ENCODE data around the gene LUC7L. TPM values are rescaled to one million over a fixed set of nuclear protein-coding genes. Genes with fewer than 3 reads are reported as not detected.
"Not testable (repeated sequence)": the region's sequence is repeated elsewhere in the genome, so short reads cannot be mapped to it uniquely, and the experiment has no call there.

Gene LUC7L
- polyA plus RNA-seq, 6 donors from 2014 or later, result 9.6 to 20.4 (median 12.8) TPM

DNA sequence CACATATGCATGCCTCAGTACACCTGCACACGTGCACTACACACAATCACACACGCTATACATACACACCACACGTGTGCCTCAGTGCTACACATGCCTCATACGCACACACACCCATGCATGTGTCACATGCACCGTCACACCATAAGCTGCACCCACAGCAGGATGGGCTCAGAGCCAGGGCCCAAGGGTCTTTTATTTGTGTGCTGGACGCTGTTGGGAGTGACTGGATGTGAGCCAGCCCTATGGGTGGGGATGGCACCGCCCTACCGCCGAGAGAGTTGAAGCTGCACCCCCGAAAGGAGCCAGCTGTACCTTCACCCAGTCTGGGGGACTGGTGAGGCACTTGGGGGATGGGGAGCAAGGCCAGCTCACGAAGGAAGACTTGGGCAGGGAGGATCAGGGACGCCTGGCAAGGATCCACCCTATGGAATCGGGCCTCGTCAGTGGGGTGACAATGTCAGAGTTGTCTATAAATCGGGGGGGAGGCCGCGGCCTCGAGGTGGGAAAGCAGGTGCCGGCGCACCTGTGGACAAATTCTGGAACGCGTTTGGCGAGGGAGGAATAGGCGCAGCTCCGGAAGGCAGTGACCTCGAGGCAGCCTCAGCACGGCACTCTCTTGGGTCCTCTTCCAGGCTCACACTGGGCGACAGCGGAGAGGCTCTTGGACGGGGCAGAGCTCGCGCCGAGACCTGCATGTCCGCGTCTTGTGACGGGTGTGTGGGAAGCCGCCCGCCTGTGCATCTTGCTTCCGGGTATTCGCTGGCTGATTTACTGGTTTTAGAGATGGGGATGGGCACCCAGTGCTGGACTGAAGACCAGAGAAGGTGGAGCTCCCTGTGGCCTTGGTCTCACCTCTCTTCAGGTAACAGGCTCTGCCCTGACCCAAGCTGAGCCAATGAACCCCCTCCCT lies 39.1 kb upstream of the LUC7L start:
- Mint-ChIP-seq H3K4me1 (peaks cover 0 to 9% (median 4%) of the 10 kb centered on the region in 3 donors), H3K4me3 (no peak overlapping the region), H3K27me3 (peaks cover 0 to 5% (median 3%) of the 10 kb centered on the region in 3 donors), H3K27ac (no peak overlapping the region), H3K9me3 (no peaks in the 10 kb centered on the region), H3K36me3 (no peaks in the 10 kb centered on the region)
- DNase-seq, result no peak
- no peak for ATAC-seq (ENCODE audit: low read depth in 2 of 2)

- H3K36me3 Mint-ChIP-seq; H3K27me3 Mint-ChIP-seq; ATAC-seq (ENCODE audit: low read depth in 2 of 2); H3K9me3 Mint-ChIP-seq; H3K4me3 Mint-ChIP-seq; DNase-seq; H3K4me1 Mint-ChIP-seq: not testable (repeated sequence)
- H3K27ac Mint-ChIP-seq, result peak overlapping the region in 1 of 6 donors; percentile 56
These were observed 38.3 kb upstream of the LUC7L start for GRCh38 chr16:267562-267961.

DNA sequence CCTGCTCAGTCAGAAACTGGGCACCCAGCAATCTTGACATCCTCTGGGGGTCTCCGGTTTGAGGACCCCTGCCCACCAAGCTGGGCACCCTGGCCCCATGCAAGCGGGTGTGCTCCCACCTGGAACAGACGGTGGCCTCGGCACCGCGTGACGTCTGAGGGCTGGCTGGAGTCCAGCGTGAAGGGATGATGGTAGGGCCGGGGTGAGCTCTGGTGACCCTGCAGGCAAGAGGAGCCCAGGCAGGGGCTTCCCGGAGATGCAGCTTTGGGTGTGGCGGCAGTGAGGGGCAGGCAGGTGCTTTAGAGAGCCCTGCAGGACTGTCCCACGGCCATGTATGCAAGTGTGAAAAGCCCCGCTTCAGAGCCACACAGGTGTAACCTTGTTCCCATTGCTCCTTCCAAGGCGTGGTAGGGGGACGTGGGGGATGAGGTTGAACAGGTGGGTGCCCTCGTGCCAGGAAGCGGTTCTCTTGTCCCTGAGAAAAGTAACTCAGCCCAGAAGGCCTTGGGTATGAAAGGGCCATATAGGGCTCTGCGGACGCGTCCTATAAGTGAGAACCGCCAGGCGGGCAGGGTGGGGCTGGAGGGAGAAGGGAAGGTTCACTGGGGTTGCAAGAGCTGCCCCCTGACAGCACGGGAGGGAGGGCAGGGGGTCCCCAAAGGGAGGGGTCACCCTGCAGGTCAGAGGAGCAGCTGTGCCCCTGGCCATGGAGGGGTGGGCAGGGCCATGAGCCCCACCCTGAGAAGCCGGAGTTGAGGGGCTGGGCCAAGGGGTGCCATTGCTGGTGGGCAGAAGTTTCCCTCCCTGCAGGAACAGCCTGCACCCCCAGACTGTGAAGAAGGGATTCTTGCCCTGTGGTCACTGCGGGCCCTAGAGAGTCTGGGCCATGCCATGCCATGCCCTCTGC lies 37.3 kb upstream of the LUC7L start:
- no peak for DNase-seq
- peaks cover 0 to 11% of the 10 kb centered on the region in 2 donors for H3K36me3 Mint-ChIP-seq
- H3K4me3 Mint-ChIP-seq, result no peak overlapping the region
- H3K27me3 Mint-ChIP-seq, result no peaks in the 10 kb centered on the region
- peaks cover 0 to 9% (median 4%) of the 10 kb centered on the region in 3 donors for H3K4me1 Mint-ChIP-seq
- no peak for ATAC-seq (ENCODE audit: low read depth in 2 of 2)
- no peak overlapping the region for H3K27ac Mint-ChIP-seq
- no peaks in the 10 kb centered on the region for H3K9me3 Mint-ChIP-seq

GRCh38 chr16:265711-266110 lies 36.5 kb upstream of the LUC7L start:
- Mint-ChIP-seq H3K9me3 (no peaks in the 10 kb centered on the region), H3K27ac (no peak overlapping the region), H3K4me3 (no peak overlapping the region), H3K27me3 (no peaks in the 10 kb centered on the region), H3K4me1 (peaks cover 0 to 9% (median 4%) of the 10 kb centered on the region in 3 donors), H3K36me3 (peaks cover 0 to 13% of the 10 kb centered on the region in 2 donors)
- DNase-seq (no peak), ATAC-seq (ENCODE audit: low read depth in 2 of 2) (no peak)

GRCh38 chr16:265002-265529 lies 35.8 kb upstream of the LUC7L start:
- DNase-seq (no peak), ATAC-seq (ENCODE audit: low read depth in 2 of 2) (no peak)
- Mint-ChIP-seq H3K4me1 (peaks cover 0 to 9% (median 4%) of the 10 kb centered on the region in 3 donors), H3K36me3 (peaks cover 0 to 17% of the 10 kb centered on the region in 2 donors), H3K9me3 (no peaks in the 10 kb centered on the region), H3K27me3 (no peaks in the 10 kb centered on the region), H3K27ac (no peak overlapping the region), H3K4me3 (no peak overlapping the region)

- H3K4me1 Mint-ChIP-seq, result peaks cover 0 to 9% (median 4%) of the 10 kb centered on the region in 3 donors
- no peaks in the 10 kb centered on the region for H3K9me3 Mint-ChIP-seq
- no peak overlapping the region for H3K4me3 Mint-ChIP-seq
- no peak for ATAC-seq (ENCODE audit: low read depth in 2 of 2)
- no peak for DNase-seq
- H3K36me3 Mint-ChIP-seq, result peaks cover 0 to 17% of the 10 kb centered on the region in 2 donors
- no peak overlapping the region for H3K27ac Mint-ChIP-seq
- H3K27me3 Mint-ChIP-seq, result no peaks in the 10 kb centered on the region
These were observed 35.2 kb upstream of the LUC7L start for GRCh38 chr16:264440-264951.

DNA sequence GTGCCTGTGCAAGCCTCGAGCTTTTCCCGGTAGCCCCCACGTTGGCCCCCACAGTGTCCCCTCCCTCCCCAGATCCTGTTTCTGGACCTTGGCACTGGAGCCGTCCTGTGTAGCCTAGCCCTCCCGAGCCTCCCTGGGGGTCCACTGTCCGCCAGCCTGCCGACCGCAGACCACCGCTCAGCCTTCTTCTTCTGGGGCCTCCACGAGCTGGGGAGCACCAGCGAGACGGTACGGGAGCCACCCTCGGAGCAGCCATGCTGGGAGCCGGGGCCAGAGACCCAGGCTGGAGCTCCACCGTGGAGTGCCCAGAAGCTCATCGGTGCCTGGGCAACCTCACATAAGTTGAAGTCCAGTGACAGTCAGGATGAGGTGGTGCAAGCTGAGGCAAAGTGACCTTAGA lies 34.7 kb upstream of the LUC7L start:
- Mint-ChIP-seq H3K4me1 (peaks cover 0 to 9% (median 4%) of the 10 kb centered on the region in 3 donors), H3K27ac (no peak overlapping the region), H3K9me3 (no peaks in the 10 kb centered on the region), H3K27me3 (no peaks in the 10 kb centered on the region), H3K4me3 (no peak overlapping the region), H3K36me3 (peaks cover 0 to 17% of the 10 kb centered on the region in 2 donors)
- ATAC-seq (ENCODE audit: low read depth in 2 of 2), result no peak
- no peak for DNase-seq

DNA sequence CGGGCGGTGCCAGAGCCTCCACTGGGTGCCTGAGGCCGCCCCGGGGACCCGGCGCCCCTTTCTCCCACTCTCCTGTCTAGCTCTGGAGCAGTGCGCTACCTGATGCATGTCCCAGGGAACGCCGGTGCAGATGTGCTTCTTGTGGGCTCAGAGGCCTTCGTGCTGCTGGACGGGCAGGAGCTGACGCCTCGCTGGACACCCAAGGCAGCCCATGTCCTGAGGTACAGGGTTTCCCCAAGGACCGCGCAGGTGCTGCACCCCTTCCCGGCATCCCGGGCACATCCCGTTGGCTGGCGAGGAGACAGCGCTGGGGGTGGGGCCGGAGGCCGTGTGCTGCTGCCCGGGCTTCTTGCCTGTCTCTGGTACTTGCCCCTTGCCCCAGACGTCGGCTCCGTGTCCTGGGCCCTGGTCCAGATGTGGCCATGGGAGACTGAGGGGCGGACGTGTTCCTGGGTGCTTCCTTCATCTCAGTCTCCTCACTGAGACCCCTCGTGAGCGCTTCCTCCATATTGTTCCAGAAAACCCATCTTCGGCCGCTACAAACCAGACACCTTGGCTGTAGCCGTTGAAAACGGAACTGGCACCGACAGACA lies 34.0 kb upstream of the LUC7L start:
- Mint-ChIP-seq H3K4me3 (no peak overlapping the region), H3K27me3 (no peaks in the 10 kb centered on the region), H3K4me1 (peaks cover 0 to 9% (median 4%) of the 10 kb centered on the region in 3 donors), H3K9me3 (no peaks in the 10 kb centered on the region), H3K27ac (no peak overlapping the region), H3K36me3 (peaks cover 0 to 17% of the 10 kb centered on the region in 2 donors)
- ATAC-seq (ENCODE audit: low read depth in 2 of 2) (no peak), DNase-seq (no peak)

DNA sequence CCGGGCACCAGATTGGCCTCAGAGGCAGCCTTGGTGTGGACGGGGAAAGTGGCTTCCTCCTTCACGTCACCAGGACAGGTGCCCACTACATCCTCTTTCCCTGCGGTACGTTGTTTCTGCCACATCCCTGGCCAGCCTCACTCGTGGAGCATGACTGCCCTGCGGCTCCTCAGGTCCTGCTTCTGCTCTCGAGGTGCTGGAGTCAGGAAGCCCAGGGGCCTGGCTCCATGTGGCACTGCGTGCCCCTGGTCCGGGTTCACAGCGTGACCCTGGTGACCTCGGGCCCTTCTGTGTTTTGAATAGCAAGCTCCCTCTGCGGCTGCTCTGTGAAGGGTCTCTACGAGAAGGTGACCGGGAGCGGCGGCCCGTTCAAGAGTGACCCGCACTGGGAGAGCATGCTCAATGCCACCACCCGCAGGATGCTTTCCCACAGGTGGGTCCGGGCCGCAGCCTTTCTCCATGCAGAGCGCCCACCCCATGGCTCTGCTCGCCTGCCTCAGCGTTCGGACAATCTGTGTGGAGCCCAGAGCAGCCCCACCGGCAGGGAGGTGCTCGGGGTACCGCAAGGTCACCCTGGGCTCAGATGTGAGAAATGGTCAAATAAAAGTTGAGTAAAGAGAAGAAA lies 33.0 kb upstream of the LUC7L start:
- no peak for ATAC-seq (ENCODE audit: low read depth in 2 of 2)
- Mint-ChIP-seq H3K4me1 (peaks cover 0 to 6% (median 2%) of the 10 kb centered on the region in 3 donors), H3K27ac (peak overlapping the region in 1 of 6 donors; percentile 52), H3K9me3 (no peaks in the 10 kb centered on the region), H3K4me3 (no peak overlapping the region), H3K36me3 (peaks cover 0 to 17% of the 10 kb centered on the region in 2 donors), H3K27me3 (no peaks in the 10 kb centered on the region)
- no peak for DNase-seq

DNA sequence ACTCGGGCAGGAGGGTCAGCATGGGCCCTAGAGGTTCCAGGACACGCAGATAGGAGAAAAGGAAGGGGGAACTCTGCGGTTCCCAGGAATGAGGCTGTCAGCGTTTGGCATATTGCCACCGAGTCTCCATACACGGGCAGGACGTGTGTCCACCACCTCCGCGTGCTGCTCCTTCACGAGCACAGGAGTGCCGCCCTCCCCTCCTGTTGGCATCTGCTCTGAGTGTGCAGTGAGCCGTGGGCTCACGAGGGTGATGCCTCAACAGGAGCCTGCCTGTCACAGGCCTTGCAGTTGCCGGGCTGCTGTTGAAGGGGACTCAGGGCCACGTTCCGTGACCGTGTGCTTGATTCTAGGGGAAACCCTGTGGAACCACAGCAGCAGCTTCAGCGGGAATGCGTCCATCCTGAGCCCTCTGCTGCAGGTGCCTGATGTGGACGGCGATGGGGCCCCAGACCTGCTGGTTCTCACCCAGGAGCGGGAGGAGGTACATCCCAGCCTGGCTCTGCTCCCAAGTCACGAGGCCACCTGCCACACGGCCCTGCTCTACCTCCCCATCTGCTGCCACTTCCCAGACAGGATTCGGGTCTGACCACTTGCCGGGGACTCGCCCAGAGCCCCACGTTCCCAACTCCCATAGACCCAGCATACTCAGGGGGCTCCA lies 31.9 kb upstream of the LUC7L start:
- Mint-ChIP-seq H3K36me3 (peaks cover 0 to 17% of the 10 kb centered on the region in 2 donors), H3K27ac (no peak overlapping the region), H3K9me3 (no peaks in the 10 kb centered on the region), H3K4me3 (no peak overlapping the region), H3K4me1 (peaks cover 0 to 4% (median 0%) of the 10 kb centered on the region in 3 donors), H3K27me3 (no peaks in the 10 kb centered on the region)
- no peak for ATAC-seq (ENCODE audit: low read depth in 2 of 2)
- DNase-seq, result no peak

DNA sequence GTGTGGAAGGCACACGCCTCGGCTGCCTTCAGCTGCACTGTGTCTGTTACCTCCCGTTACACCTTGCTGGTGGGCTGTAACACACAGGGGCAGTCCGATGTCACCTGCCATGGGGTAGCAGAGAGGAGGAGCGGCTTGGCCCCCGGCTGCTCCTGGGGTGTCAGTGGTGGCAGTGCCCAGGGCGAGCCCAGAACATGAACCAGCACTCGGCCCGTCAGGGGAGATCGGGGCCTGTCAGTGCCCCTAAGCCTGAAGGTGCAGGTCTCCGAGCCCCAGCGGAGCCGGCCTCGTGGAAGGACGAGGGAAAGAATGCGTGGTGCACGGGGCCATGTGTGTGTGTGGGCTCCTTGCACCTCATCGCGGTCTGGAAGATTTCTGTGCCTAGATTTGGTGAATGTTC lies 31.1 kb upstream of the LUC7L start:
- Mint-ChIP-seq H3K4me3 (no peak overlapping the region), H3K27ac (peak overlapping the region in 1 of 6 donors; percentile 80), H3K4me1 (peaks cover 0 to 4% (median 0%) of the 10 kb centered on the region in 3 donors), H3K27me3 (no peaks in the 10 kb centered on the region), H3K36me3 (peaks cover 0 to 17% of the 10 kb centered on the region in 2 donors), H3K9me3 (no peaks in the 10 kb centered on the region)
- DNase-seq, result no peak
- ATAC-seq (ENCODE audit: low read depth in 2 of 2), result no peak

- peaks cover 0 to 17% of the 10 kb centered on the region in 2 donors for H3K36me3 Mint-ChIP-seq
These were observed 30.6 kb upstream of the LUC7L start for GRCh38 chr16:259814-260253.

More at GRCh38 chr16:259814-260253, 30.6 kb upstream of the LUC7L start:
- DNase-seq, result no peak
- no peak for ATAC-seq (ENCODE audit: low read depth in 2 of 2)
- no peaks in the 10 kb centered on the region for H3K9me3 Mint-ChIP-seq
- H3K27ac Mint-ChIP-seq, result peak overlapping the region in 1 of 6 donors; percentile 44
- H3K4me1 Mint-ChIP-seq, result peaks cover 0 to 4% (median 0%) of the 10 kb centered on the region in 3 donors
- H3K4me3 Mint-ChIP-seq, result no peak overlapping the region
- no peaks in the 10 kb centered on the region for H3K27me3 Mint-ChIP-seq
